OCI-LY3 (cell line): ENCODE results near the gene EHMT1.

ENCODE experiments used
- EZH2phosphoT487 ChIP-seq: fragments of 200-600 bp; shearing (Covaris generic); IDR thresholded peaks from 2 replicates; pipeline ENCODE4 v1.6.1; 2018; ENCODE audit warnings: antibody characterized with exemption, mixed run types, low read depth
- TF ChIP-seq, protein P1 (sequence below): fragments of 200-600, 300-600 bp; sonication (generic); IDR thresholded peaks from 2 replicates; pipeline ENCODE4 v1.5.1; 2014; ENCODE audit warnings: antibody characterized with exemption, low read length, low read depth

DNA sequence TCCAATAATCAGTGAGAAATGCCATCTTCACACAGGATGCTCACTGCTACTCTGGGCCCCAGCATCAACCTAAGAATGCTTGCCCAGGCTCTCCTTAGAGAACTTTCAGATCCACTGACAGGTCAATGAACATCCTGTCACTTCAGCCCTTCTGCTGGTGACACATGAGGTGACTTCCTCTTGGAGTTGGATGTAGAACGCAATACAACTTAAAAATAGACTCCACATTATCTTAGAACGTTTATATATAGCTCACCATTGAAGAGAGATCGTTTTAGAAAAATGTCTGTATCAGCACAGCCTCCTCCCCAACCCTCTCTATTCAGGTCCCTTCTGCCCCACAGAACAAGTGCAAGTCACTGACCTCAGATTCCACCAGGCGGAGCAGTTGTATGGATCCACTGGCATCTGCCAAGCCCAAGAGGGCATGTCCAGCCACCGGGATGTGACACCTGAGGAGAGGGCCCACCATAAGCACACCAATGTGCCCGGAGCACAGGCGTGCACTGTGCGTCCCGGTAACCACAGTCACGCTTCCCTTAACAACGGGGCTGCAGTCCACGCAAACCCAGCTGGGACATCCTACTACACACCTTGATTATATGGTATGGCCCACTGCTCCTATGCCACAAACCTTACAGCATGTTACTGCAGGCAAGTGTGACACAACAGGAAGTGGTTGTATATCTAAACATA, 42.9 kb upstream of the EHMT1 start:
- TF ChIP-seq, protein P1, sequence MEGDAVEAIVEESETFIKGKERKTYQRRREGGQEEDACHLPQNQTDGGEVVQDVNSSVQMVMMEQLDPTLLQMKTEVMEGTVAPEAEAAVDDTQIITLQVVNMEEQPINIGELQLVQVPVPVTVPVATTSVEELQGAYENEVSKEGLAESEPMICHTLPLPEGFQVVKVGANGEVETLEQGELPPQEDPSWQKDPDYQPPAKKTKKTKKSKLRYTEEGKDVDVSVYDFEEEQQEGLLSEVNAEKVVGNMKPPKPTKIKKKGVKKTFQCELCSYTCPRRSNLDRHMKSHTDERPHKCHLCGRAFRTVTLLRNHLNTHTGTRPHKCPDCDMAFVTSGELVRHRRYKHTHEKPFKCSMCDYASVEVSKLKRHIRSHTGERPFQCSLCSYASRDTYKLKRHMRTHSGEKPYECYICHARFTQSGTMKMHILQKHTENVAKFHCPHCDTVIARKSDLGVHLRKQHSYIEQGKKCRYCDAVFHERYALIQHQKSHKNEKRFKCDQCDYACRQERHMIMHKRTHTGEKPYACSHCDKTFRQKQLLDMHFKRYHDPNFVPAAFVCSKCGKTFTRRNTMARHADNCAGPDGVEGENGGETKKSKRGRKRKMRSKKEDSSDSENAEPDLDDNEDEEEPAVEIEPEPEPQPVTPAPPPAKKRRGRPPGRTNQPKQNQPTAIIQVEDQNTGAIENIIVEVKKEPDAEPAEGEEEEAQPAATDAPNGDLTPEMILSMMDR, result peak; percentile 41
- no peak for TF ChIP-seq EZH2phosphoT487
